Measurements from ENCODE around the gene NUP210L.

DNA sequence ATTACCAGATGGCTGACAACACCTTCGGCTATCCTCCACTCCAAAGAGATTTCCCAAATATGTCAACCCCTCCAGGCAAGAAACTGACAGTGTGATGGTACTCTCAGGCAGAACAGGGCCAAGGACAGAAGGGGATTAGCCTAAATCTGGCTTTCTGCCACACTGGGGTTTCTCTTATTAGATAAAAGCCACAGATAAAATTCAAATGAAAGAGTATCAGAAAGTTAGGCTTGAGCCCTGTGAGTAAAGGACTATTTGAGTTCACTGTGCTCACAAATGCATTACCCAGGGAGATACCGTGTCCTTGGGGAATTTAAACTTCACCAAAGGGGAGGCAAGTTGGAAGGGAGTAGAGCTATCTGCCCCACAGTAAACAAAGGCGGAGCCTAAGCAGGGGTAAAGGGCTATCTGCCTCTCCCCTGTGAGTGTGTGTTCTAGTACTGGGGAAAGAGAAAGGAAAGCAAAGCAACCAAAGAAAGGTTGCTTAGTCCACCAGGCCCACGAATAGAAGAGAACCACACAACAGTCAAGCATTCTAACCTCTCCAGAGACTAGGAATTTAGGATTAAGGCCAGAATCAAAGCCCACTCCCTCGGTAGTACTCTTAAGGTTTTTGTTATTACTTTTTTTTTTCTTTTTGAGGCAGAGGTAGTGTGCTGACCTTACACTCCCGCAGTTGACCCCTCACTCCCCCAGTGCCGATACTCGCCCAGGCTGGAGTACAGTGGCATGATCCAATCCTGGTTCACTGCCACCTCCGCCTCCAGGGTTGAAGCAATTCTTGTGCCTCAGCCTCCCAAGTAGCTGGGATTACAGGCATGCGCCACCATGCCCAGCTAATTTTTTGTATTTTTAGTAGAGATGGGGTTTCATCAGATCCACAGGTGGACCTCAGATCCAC, 24.3 kb upstream of the NUP210L start:
- TF ChIP-seq HOXA7 (CRISPR knock-in tag; IDR thresholded peaks at IDR 0.05; ENCODE audit: borderline replicate concordance) (no peak), ZNF114 (tag by site-specific recombination; IDR thresholded peaks at IDR 0.05) (no peak), ZNF146 (tag by site-specific recombination; IDR thresholded peaks at IDR 0.05) (no peak), BCL11A (tag by site-specific recombination; IDR thresholded peaks at IDR 0.05; ENCODE audit: low read depth) (no peak), ZBTB21 (tag by site-specific recombination; IDR thresholded peaks at IDR 0.05) (no peak), ZFP37 (tag by site-specific recombination; IDR thresholded peaks at IDR 0.05) (no peak), GLIS1 (tag by site-specific recombination; IDR thresholded peaks at IDR 0.05) (peak; percentile 23; the same call in 1 of the 2 replicates), ZNF350 (tag by site-specific recombination; IDR thresholded peaks at IDR 0.05) (no peak), ZSCAN30 (tag by site-specific recombination; IDR thresholded peaks at IDR 0.05) (no peak), ZNF777 (tag by site-specific recombination; IDR thresholded peaks at IDR 0.05; ENCODE audit: borderline replicate concordance) (no peak), ZNF311 (tag by site-specific recombination; IDR thresholded peaks at IDR 0.05; ENCODE audit: borderline replicate concordance) (no peak)
- TF ChIP-seq, protein P1, sequence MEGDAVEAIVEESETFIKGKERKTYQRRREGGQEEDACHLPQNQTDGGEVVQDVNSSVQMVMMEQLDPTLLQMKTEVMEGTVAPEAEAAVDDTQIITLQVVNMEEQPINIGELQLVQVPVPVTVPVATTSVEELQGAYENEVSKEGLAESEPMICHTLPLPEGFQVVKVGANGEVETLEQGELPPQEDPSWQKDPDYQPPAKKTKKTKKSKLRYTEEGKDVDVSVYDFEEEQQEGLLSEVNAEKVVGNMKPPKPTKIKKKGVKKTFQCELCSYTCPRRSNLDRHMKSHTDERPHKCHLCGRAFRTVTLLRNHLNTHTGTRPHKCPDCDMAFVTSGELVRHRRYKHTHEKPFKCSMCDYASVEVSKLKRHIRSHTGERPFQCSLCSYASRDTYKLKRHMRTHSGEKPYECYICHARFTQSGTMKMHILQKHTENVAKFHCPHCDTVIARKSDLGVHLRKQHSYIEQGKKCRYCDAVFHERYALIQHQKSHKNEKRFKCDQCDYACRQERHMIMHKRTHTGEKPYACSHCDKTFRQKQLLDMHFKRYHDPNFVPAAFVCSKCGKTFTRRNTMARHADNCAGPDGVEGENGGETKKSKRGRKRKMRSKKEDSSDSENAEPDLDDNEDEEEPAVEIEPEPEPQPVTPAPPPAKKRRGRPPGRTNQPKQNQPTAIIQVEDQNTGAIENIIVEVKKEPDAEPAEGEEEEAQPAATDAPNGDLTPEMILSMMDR (tag by site-specific recombination; IDR thresholded peaks at IDR 0.05), result no peak
